ENCODE results near the gene STIM1. TPM values are rescaled to one million over a fixed set of nuclear protein-coding genes. Genes with fewer than 3 reads are reported as not detected.

STIM1 gene
- total RNA-seq, 1 experiment from 2014 or later = 18.0 TPM

- Mint-ChIP-seq H3K9me3 (peaks cover 37% of the 10 kb centered on the region), H3K4me3 (no peak overlapping the region), H3K27ac (no peak overlapping the region), H3K27me3 (ENCODE audit: low read depth) (no peaks in the 10 kb centered on the region; the same call in 1 of the 2 replicates), H3K36me3 (peaks cover 10% of the 10 kb centered on the region), H3K4me1 (no peaks in the 10 kb centered on the region)
- TF ChIP-seq SP1 (CRISPR knock-in tag; conservative IDR thresholded peaks at IDR 0.05) = no peak
- TF ChIP-seq NR1H2 (CRISPR knock-in tag; IDR thresholded peaks at IDR 0.05) = no peak
- TF ChIP-seq, protein P1, sequence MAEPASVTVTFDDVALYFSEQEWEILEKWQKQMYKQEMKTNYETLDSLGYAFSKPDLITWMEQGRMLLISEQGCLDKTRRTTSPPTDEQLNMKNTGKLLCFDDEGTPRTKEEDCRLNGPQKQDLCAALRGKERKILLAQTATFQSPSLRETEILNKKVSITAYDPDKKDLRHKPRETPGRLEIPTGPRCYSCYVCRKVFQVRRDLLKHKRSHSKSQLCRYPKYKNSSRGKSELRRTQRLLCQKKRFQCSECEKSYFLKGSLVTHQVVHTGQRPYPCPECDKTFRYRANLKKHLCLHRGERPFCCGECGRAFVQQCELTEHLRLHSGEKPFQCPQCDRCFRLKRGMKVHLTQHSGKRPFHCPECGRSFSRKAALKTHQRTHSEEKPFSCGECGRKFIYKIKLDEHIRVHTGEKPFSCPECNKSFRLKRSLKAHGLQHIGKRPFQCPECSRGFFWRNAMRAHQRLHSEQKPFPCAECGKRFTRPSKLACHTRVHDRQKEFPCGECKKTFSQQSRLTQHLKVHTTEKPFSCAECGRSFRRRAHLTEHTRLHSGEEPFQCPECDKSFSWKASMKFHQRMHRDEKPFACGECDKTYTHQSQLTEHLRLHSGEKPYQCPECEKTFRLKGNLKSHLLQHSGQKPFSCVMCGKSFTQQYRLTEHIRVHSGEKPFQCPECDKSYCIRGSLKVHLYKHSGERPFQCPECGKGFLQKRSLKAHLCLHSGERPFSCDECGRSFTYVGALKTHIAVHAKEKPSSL (CRISPR knock-in tag; conservative IDR thresholded peaks at IDR 0.05) = no peak
- no peak for TF ChIP-seq IRF1 (CRISPR knock-in tag; IDR thresholded peaks at IDR 0.05)
- TF ChIP-seq NR3C1 (CRISPR knock-in tag; conservative IDR thresholded peaks at IDR 0.05; ENCODE audit: low read depth) = no peak
- no peak for TF ChIP-seq SMAD3 (CRISPR knock-in tag; IDR thresholded peaks at IDR 0.05; ENCODE audit: borderline replicate concordance)
- TF ChIP-seq, protein P2, sequence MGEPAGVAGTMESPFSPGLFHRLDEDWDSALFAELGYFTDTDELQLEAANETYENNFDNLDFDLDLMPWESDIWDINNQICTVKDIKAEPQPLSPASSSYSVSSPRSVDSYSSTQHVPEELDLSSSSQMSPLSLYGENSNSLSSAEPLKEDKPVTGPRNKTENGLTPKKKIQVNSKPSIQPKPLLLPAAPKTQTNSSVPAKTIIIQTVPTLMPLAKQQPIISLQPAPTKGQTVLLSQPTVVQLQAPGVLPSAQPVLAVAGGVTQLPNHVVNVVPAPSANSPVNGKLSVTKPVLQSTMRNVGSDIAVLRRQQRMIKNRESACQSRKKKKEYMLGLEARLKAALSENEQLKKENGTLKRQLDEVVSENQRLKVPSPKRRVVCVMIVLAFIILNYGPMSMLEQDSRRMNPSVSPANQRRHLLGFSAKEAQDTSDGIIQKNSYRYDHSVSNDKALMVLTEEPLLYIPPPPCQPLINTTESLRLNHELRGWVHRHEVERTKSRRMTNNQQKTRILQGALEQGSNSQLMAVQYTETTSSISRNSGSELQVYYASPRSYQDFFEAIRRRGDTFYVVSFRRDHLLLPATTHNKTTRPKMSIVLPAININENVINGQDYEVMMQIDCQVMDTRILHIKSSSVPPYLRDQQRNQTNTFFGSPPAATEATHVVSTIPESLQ (CRISPR knock-in tag; IDR thresholded peaks at IDR 0.05) = no peak
- no peak for TF ChIP-seq TCF7 (CRISPR knock-in tag; IDR thresholded peaks at IDR 0.05; ENCODE audit: low read depth)
- no peak for TF ChIP-seq ZNF396 (CRISPR knock-in tag; IDR thresholded peaks at IDR 0.05; ENCODE audit: borderline replicate concordance)
- TF ChIP-seq, protein P3, sequence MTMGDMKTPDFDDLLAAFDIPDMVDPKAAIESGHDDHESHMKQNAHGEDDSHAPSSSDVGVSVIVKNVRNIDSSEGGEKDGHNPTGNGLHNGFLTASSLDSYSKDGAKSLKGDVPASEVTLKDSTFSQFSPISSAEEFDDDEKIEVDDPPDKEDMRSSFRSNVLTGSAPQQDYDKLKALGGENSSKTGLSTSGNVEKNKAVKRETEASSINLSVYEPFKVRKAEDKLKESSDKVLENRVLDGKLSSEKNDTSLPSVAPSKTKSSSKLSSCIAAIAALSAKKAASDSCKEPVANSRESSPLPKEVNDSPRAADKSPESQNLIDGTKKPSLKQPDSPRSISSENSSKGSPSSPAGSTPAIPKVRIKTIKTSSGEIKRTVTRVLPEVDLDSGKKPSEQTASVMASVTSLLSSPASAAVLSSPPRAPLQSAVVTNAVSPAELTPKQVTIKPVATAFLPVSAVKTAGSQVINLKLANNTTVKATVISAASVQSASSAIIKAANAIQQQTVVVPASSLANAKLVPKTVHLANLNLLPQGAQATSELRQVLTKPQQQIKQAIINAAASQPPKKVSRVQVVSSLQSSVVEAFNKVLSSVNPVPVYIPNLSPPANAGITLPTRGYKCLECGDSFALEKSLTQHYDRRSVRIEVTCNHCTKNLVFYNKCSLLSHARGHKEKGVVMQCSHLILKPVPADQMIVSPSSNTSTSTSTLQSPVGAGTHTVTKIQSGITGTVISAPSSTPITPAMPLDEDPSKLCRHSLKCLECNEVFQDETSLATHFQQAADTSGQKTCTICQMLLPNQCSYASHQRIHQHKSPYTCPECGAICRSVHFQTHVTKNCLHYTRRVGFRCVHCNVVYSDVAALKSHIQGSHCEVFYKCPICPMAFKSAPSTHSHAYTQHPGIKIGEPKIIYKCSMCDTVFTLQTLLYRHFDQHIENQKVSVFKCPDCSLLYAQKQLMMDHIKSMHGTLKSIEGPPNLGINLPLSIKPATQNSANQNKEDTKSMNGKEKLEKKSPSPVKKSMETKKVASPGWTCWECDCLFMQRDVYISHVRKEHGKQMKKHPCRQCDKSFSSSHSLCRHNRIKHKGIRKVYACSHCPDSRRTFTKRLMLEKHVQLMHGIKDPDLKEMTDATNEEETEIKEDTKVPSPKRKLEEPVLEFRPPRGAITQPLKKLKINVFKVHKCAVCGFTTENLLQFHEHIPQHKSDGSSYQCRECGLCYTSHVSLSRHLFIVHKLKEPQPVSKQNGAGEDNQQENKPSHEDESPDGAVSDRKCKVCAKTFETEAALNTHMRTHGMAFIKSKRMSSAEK (CRISPR knock-in tag; IDR thresholded peaks at IDR 0.05; ENCODE audit: borderline replicate concordance) = no peak
- no peak for TF ChIP-seq ATF1 (CRISPR knock-in tag; IDR thresholded peaks at IDR 0.05)
- no peak for TF ChIP-seq PREB (CRISPR knock-in tag; IDR thresholded peaks at IDR 0.05; ENCODE audit: borderline replicate concordance)
- no peak for TF ChIP-seq ARID4B (CRISPR knock-in tag; IDR thresholded peaks at IDR 0.05; ENCODE audit: borderline replicate concordance)
- no peak for TF ChIP-seq ZBTB43 (CRISPR knock-in tag; IDR thresholded peaks at IDR 0.05)
- no peak for TF ChIP-seq FOXK1 (CRISPR knock-in tag; IDR thresholded peaks at IDR 0.05)
- TF ChIP-seq GRHL2 (CRISPR knock-in tag; IDR thresholded peaks at IDR 0.05; ENCODE audit: insufficient replicate concordance, severe bottlenecking) = no peak
- POLR2A ChIA-PET = no interaction called here
- ATAC-seq (no peak), DNase-seq (ENCODE audit: low spot score) (no peak)
- CTCF ChIA-PET = no interaction called here
These were observed 172.3 kb downstream of the STIM1 start for GRCh38 chr11:4027746-4028145.

Data from WTC11 (cell line).